Endodermal cell (in vitro differentiated cells): Measurements from ENCODE around the gene AKAP12. TPM values are rescaled to one million over a fixed set of nuclear protein-coding genes. Genes with fewer than 3 reads are reported as not detected.

Experiments
- DNase-seq: peaks from one replicate; pipeline ENCODE4 v3.0.0-alpha.2; 2017
- H3K27ac ChIP-seq: 2 replicates; pipeline ENCODE4 v1.5.1; 2013; ENCODE audit warnings: mild to moderate bottlenecking, low read depth, low read length, moderate library complexity
- H3K27me3 ChIP-seq: 2 replicates; pipeline ENCODE4 v1.6.1; 2013; ENCODE audit warnings: mild to moderate bottlenecking, low read length, moderate library complexity; ENCODE audit not compliant: insufficient read depth, control insufficient read depth, poor library complexity, severe bottlenecking
- H3K36me3 ChIP-seq: 2 replicates; pipeline ENCODE4 v1.7.0; 2013; ENCODE audit warnings: mild to moderate bottlenecking, low read length, moderate library complexity; ENCODE audit not compliant: control insufficient read depth, insufficient read depth
- H3K4me1 ChIP-seq: one replicate; pipeline ENCODE4 v1.7.0; 2013; ENCODE audit warnings: low read length; ENCODE audit not compliant: control insufficient read depth, insufficient read depth
- H3K4me3 ChIP-seq: 2 replicates; pipeline ENCODE4 v1.5.1; 2013; ENCODE audit warnings: mild to moderate bottlenecking, low read length, moderate library complexity
- H3K9ac ChIP-seq: 2 replicates; pipeline ENCODE4 v1.6.1; 2013; ENCODE audit warnings: mild to moderate bottlenecking, low read length, moderate library complexity; ENCODE audit not compliant: poor library complexity, severe bottlenecking; ENCODE audit errors: extremely low read depth
- H3K9me3 ChIP-seq: 2 replicates; pipeline ENCODE4 v1.6.1; 2013; ENCODE audit warnings: mild to moderate bottlenecking, low read length, moderate library complexity; ENCODE audit not compliant: control insufficient read depth
- H3K27ac Mint-ChIP-seq: 2 replicates; pipeline ENCODE4 v1.8.0; 2020; ENCODE audit warnings: mixed read lengths
- H3K27me3 Mint-ChIP-seq: 2 replicates; pipeline ENCODE4 v1.8.0; 2021; ENCODE audit warnings: mild to moderate bottlenecking, mixed read lengths; ENCODE audit not compliant: insufficient read depth
- H3K36me3 Mint-ChIP-seq: 2 replicates; pipeline ENCODE4 v1.8.0; 2020; ENCODE audit warnings: low read depth, mixed read lengths
- H3K4me1 Mint-ChIP-seq: 2 replicates; pipeline ENCODE4 v1.8.0; 2020; ENCODE audit warnings: mixed read lengths
- H3K4me3 Mint-ChIP-seq: 2 replicates; pipeline ENCODE4 v1.8.0; 2020; ENCODE audit warnings: mild to moderate bottlenecking, moderate library complexity, mixed read lengths
- H3K9me3 Mint-ChIP-seq: 2 replicates; pipeline ENCODE4 v1.8.0; 2020; ENCODE audit warnings: mild to moderate bottlenecking, mixed read lengths
- WGBS, 2 experiments: methylation state at CpG; one replicate each; pipeline versions ENCODE4 v1.1.5 to v1.1.7; 2013; ENCODE audit warnings: missing lambda C conversion rate in 2 of 2, mixed read lengths in 1 of 2; ENCODE audit not compliant: insufficient coverage in 1 of 2, insufficient read length in 1 of 2; 5-methylcytosine and 5-hydroxymethylcytosine counted together
- total RNA-seq, 2 donors: library from RNA; stranded (reverse); fragmentation: NEBNext Ultra II Directional in 1 of 2; extraction: Animal tissue kit (Norgen Biotek cat#: 25700) in 1 of 2; gene quantifications; 2 replicates in 1 of 2; 3 replicates in 1 of 2; pipeline ENCODE4 v1.2.1, GENCODE V29; 2021
- TF ChIP-seq, protein P1 (sequence below): fragments of 200-600 bp; sonication (generic); conservative IDR thresholded peaks from 2 replicates; pipeline ENCODE4 v1.5.0; 2021; ENCODE audit warnings: antibody characterized with exemption, mild to moderate bottlenecking

Gene AKAP12
- total RNA-seq, 2 donors from 2014 or later: 27.3 to 33.3 TPM

DNA sequence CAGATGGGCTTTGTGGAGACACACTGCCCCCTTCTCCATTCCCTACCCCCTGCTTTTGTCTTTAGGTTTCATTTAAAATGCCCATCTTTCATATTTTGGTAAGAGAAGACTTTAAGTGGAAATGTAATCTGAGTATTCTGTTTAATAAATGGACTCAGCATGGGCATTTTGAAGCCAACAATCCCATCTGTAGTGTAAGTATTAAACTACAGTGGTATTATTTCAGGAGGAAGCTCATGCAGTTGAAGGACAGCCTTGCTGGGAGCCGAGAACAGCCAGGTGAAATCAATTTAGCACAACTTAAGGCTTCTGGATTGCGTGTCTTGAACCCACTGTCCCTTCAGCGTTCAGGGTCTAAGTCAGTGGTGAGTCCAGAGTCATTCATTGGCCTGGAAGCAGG, 63.5 kb downstream of the AKAP12 start:
- Histone ChIP-seq H3K9ac (no peak overlapping the region), H3K9me3 (no peaks in the 10 kb centered on the region), H3K36me3 (no peaks in the 10 kb centered on the region), H3K27me3 (no peaks in the 10 kb centered on the region), H3K27ac (no peak overlapping the region), H3K4me3 (no peak overlapping the region), H3K4me1 (peaks cover 4% of the 10 kb centered on the region)
- TF ChIP-seq, protein P1, sequence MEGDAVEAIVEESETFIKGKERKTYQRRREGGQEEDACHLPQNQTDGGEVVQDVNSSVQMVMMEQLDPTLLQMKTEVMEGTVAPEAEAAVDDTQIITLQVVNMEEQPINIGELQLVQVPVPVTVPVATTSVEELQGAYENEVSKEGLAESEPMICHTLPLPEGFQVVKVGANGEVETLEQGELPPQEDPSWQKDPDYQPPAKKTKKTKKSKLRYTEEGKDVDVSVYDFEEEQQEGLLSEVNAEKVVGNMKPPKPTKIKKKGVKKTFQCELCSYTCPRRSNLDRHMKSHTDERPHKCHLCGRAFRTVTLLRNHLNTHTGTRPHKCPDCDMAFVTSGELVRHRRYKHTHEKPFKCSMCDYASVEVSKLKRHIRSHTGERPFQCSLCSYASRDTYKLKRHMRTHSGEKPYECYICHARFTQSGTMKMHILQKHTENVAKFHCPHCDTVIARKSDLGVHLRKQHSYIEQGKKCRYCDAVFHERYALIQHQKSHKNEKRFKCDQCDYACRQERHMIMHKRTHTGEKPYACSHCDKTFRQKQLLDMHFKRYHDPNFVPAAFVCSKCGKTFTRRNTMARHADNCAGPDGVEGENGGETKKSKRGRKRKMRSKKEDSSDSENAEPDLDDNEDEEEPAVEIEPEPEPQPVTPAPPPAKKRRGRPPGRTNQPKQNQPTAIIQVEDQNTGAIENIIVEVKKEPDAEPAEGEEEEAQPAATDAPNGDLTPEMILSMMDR: no peak
- Mint-ChIP-seq H3K4me3 (no peak overlapping the region), H3K9me3 (no peaks in the 10 kb centered on the region), H3K27ac (no peak overlapping the region), H3K4me1 (peaks cover 18% of the 10 kb centered on the region), H3K36me3 (no peaks in the 10 kb centered on the region), H3K27me3 (no peaks in the 10 kb centered on the region)
- 98 to 100% methylated on average over 3 of the region's 3 CpGs for WGBS, 2 experiments
- DNase-seq: no peak

DNA sequence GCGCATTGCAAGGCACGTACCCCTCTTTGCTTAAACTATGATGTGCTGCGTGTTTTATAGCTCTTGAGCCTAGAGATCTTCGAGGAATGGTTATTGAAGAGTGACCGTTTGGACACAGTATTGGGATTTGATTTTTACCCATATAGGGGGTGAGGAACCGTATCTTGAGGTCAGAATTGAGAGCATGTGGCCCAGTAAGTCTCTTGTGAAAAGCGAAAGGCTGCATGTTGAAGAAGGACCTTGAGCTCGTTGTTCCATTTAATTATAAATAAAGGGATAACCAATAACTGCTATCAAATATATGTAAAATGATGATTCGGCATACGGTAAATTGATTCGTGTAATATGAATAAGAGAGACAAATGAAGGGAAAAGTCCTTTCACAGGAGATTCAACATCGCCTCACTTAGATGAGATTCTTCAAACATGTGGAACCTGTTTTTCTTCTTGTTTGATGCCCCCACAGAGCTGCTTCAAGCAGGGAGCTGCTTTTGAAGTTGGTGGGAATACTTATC, 66.6 kb downstream of the AKAP12 start:
- Mint-ChIP-seq H3K4me3 (no peak overlapping the region), H3K4me1 (peaks cover 22% of the 10 kb centered on the region), H3K27ac (no peak overlapping the region), H3K9me3 (no peaks in the 10 kb centered on the region), H3K27me3 (no peaks in the 10 kb centered on the region), H3K36me3 (no peaks in the 10 kb centered on the region)
- H3K4me1 ChIP-seq: peaks cover 4% of the 10 kb centered on the region
- H3K27me3 ChIP-seq: no peaks in the 10 kb centered on the region
- no peak for DNase-seq
- 94 to 96% methylated on average over 4 to 12 of the region's 12 CpGs for WGBS, 2 experiments
- no peak overlapping the region for H3K4me3 ChIP-seq
- no peak overlapping the region for H3K27ac ChIP-seq
- TF ChIP-seq, protein P1: no peak
- no peaks in the 10 kb centered on the region for H3K9me3 ChIP-seq
- no peaks in the 10 kb centered on the region for H3K36me3 ChIP-seq
- no peak overlapping the region for H3K9ac ChIP-seq

DNA sequence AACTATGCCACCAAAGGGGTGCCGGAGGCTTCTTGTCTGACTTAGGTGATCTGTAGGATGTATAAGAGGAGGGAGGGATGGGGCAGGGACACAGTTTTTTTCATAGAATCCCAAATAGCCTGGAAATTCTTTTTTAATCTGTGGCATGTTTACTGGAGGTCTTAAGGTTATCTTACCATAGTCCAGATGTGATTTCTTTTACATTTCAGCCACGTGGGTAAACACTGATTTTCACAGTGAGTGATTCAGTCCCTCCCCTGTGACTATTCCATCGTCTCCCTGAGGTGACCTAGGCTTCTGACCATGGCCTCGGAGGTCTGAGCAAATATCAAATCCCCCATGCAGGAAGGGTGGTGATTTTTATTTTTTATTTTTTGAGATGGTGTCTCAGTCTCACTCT, 67.7 kb downstream of the AKAP12 start:
- Histone ChIP-seq H3K27ac (no peak overlapping the region), H3K36me3 (no peaks in the 10 kb centered on the region)
- TF ChIP-seq, protein P1: no peak

More for the DNA sequence above, 67.7 kb downstream of the AKAP12 start:
- Mint-ChIP-seq H3K9me3 (no peaks in the 10 kb centered on the region), H3K4me1 (peaks cover 22% of the 10 kb centered on the region), H3K27me3 (no peaks in the 10 kb centered on the region), H3K27ac (no peak overlapping the region), H3K4me3 (no peak overlapping the region), H3K36me3 (peaks cover 7% of the 10 kb centered on the region)
- WGBS, 2 experiments: 69 to 100% methylated on average over 3 to 4 of the region's 4 CpGs
- H3K4me1 ChIP-seq: peaks cover 4% of the 10 kb centered on the region
- H3K4me3 ChIP-seq: no peak overlapping the region
- peaks cover 6% of the 10 kb centered on the region for H3K9me3 ChIP-seq
- H3K27me3 ChIP-seq: no peaks in the 10 kb centered on the region
- no peak overlapping the region for H3K9ac ChIP-seq
- no peak for DNase-seq
